GM21737 (cell line): ENCODE results near the gene HOXC10.

Experiments
- ATAC-seq: cut with Tn5 transposase; IDR thresholded peaks from one replicate; pipeline ENCODE4 v1.9.1; 2021; ENCODE audit warnings: mild to moderate bottlenecking, moderate library complexity; ENCODE audit not compliant: unreplicated experiment

The HOXC10 gene

DNA sequence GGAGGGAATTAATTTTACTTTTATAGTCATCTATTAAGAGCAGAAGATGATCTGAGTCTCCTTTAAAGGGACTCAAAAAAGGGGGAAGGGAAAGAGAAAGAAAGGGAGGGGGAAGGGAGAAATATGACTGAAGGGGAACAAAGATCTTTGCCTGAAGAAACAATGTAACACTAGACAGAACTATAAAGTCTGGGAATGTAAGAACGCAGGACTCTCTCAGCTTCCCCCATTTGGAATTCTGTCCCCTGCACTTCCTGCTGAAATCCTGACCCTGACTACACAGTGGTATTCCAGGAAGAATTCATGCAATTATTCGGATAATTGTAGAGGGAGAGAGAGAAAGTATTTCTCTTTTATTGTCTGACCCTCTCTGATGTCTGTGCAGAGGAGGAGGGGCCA, 20.6 kb upstream of the HOXC10 start:
- ATAC-seq, result no peak

- ATAC-seq, result no peak
These were observed 19.5 kb upstream of the HOXC10 start for GRCh38 chr12:53965281-53966084.

DNA sequence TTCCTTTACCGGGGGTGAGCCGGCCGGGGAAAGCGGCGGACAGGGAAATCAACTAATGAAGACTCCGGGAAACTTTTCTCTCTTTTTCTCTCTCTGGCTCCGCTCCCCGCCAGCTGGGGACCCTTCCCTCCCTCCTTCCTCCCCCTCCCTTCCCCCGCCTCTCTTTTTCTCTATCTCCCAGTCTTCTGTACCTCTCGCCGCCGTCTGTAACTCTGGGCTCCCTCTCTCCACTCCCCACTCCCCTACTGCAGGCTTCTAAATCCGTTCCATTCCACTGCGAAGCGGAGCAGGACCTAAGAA, 18.9 kb upstream of the HOXC10 start:
- ATAC-seq, result no peak

- ATAC-seq, result no peak
These were observed 18.4 kb upstream of the HOXC10 start for GRCh38 chr12:53966385-53967133.

GRCh38 chr12:53967421-53967925, 17.5 kb upstream of the HOXC10 start:
- ATAC-seq, result no peak

DNA sequence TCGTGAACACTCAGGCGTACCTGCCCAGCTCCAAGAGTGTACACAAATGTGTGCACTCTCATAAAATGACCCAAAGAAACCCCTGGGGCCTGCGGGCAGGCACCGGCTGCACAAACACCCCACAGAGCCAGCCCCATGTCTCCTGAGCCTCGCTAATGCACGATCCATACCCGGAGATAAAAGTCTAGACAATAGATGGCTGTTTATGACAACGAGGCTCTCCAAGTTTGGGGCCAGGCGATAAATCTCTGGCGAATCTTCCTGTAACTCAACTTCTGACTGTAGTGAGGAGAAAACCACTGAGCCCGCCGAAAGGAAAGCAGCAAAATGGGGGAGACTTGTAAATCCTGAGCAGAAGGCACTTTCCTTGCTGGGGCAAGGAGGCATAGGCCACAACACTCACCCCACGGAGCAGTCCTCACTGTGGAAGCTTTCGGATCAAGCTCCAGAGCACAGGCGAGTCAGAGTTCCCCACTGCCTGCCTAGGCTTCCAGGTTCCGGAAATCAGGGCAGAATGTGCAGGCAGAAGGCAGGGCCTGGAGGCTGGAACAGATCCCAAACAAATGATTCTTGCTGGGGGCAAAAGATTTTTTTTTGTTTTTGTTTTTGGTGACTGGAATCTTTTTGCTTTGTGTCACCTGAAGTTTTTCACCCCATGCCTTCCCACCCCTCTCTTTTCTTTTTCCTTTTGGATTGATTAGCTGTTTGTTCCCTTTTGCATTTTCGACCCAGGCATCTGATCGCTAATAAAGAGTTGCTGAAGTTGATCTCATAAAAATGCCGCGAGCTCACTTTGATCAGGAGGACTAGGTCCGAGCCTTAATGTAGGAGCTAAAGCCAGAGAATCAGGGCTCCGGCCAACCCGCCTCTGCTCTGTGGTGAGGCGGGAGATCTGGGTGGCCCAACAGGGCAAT, 16.5 kb upstream of the HOXC10 start:
- ATAC-seq, result no peak

DNA sequence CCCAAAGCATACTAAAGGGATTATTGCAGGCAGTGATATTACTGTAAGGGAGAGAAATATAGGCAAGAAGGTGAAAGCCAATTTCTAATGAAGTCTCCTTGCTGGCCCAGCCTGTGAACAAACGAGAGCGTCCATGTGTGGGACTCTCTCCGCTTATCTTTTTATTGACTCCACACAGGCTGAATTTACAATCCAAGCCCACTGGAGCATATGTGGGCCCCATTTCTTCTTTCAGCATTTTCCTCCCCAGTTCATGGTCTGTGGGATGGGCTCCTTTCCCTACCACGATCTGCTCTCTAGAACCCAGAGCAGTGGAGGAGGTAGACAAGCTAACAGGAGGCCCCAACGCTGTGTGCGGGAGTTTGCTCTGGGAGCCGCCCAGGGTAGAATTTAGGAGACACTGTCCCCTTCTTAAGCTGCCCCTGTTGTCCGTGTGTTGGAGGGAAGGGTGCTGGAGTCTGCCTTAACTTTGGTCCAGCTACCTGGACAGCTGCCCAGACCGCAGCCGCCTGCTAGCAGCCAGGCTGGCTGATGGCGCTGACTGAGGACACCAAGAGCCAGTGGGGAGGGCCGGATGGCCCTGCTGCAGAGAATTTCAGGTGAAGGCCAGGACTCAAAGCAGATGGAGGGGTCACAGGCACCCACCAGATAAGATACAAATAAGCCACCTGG, 15.2 kb upstream of the HOXC10 start:
- ATAC-seq, result no peak

- ATAC-seq, result no peak
These were observed 14.5 kb upstream of the HOXC10 start for GRCh38 chr12:53970451-53970850.

DNA sequence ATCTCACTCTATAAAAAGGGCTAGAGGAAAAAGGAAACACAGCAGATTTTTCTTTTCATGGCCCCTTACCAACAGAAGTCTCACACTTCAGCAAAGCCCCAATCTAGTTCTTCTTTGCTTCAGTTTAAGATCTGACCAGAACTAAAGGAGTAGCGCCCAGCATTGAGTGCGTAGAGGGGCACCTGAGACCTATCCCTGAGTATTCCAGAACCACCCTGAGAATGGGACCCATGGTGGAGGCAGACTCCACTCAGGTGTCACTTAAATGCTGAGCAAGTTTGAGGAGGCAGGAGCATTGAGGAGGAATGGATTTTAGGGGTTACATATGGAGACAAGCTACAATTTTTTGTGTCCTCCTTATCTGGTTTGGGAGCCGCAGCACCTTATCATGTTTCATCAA, 13.8 kb upstream of the HOXC10 start:
- ATAC-seq, result no peak

DNA sequence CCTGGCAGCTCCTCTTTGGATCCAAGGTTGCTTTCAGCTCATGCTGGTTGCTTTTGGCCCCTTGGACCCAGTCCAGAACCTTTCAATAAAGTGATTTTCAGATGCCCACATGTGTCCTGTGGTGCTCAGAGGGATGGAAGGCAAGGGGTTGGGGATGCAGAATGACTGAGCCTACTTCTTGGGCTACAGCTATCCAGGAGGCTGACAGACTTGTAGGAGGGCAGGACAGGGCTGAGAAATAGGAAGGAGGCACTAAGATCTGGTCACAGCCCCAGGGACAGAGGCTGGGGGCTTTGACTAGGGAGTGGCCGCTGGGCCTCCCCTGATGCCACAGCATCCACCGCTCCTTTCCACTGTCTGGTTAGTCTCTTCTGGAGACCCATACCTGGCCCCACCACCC, 13.3 kb upstream of the HOXC10 start:
- ATAC-seq, result no peak

DNA sequence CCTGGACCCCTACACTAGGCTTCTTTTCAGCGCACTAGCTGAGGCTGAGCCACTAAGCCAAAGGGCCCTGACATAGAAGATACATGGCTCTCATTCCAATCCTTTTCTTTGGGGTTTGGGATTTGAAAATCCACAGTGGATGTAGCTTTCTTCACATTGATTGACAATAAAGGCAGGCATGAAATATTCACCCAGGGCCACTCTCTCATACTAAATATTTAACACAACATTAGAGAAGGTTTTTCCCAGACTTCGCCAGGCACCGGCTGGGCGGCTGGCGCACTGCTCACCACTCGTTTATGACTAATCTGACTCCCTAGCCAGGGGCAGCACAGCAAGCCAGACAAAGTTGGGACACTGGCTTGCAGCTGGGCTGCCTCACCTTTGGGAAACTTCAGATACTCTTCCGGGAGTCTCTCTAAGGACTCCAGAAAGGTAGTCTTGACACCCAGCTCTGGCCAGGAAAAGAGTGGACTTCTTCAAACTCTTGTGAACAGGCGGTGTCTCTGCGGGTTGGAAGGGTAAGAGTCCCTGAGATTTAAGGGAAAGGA, 12.7 kb upstream of the HOXC10 start:
- no peak for ATAC-seq

- ATAC-seq, result no peak
These were observed 12.2 kb upstream of the HOXC10 start, which contains the start of gene HOXC11 for GRCh38 chr12:53972722-53973235. Gene HOXC11, plus strand, starts transcription at chr12:53973126. Its CDS starts 116 bp downstream, at chr12:53973242.

- ATAC-seq, result no peak
These were observed 11.5 kb upstream of the HOXC10 start for GRCh38 chr12:53973236-53974042.

DNA sequence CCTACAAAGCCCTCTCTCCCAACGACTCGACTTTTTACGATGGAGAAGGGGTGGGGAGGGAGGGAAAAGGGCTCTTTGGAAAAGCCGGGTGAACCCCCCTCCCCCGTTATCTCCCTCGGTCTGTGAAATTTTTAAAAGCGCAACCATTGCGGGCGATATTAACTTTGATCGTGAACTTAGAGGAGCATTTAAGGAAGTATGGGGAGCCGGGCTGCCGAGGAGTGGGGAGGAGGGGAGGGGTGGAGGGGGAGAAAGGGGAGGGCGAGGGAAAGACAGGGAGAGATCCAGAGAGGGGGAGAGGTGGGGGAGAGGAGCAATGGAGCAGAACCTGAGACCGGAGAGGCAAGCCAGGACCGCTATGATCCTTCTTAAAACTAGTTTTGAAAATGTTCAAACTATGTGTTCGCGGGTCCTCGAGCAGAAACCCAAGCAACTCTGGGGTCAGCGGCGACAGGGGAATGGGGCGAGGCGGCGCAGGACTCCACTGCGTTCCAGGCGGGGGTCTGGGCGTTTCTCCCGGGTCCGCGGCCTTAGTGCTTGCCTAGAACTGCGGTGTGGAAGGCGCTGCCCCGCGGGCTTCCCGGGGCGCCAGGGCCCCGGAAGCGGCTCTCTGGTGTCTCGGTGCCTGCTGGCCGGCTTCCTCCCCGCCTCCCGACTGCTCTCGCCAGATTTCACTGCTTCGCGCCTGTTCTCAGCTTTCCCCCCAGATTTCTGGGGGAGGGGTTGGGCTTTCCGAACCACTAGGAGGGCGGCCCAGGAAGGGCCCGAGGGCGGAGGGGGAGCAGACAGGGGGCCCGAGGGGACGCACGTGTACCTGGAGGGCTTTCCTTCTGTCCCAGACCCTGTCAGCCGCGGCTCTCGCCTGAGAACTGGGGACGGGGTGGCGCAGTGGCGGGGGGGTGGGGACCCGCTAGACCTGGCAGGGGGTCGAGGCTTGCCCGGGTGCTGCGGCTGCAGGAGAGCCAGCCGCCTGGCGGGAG, 10.6 kb upstream of the HOXC10 start, which contains the start of gene HOTAIR:
Gene HOTAIR, minus strand, starts transcription at position 871 of the 980 bp plus-strand sequence.
- no peak for ATAC-seq

- no peak for ATAC-seq
These were observed 9.9 kb upstream of the HOXC10 start for GRCh38 chr12:53975064-53975471.

DNA sequence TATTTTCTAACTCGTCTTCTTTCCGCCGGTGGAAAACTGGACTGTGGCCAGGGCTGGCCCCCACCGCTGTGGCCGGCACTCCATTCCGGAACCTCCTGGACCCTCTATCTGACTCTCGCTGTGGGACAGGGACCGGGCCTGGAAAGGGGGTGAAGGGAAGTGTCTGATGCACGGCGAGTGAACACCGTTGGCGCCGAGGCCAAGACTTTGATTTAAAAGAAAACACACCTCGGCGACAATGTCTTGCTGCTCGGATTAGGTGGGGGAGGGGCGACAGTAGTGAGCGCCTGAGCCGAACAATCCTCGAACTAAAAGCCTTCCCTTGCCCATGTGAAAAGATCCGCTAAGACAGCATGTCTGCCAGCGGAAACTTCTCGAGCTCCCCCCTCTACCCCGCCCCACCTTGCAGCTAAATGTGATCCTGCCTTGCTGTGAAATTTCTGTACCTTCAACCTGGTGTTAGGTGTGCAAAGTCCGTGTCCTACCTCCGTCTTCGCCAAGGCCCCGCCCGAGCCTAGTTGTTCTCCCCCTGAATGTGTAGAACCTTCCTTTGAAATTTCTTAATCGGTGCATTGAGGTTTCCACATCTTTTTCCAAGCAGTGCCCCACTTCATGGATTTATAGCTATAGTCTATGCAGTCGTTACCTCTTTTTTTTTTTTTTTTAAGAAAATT, 9.3 kb upstream of the HOXC10 start:
- no peak for ATAC-seq

- no peak for ATAC-seq
These were observed 8.6 kb upstream of the HOXC10 start for GRCh38 chr12:53976172-53976822.
